Amygdala (tissue), 56 donors: ENCODE results near the gene NFIA.

Experiments used
- DNase-seq, 56 donors: peaks; one replicate each; lab custom pipeline; 2025; lab: John Stamatoyannopoulos, UW

The NFIA gene

DNA sequence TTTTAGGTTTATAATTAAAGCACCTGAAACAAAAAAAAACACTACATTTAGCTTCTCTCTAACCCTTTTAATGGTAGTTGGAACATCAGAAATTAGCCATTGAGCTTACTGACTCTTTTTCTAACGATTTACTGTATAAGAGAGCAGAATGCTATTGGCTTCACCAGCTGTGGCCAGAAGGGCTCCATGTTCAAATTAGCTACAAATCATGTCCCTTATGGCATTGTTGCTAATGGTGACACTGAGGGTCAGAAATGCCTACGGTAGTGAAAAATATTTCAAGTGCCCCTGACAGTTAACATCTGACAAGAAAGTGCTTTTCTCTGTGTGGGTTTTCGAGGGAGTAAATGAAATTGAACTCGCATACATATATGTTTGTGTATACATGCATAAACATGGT lies 232.7 kb downstream of the NFIA start:
- no peak for DNase-seq

DNA sequence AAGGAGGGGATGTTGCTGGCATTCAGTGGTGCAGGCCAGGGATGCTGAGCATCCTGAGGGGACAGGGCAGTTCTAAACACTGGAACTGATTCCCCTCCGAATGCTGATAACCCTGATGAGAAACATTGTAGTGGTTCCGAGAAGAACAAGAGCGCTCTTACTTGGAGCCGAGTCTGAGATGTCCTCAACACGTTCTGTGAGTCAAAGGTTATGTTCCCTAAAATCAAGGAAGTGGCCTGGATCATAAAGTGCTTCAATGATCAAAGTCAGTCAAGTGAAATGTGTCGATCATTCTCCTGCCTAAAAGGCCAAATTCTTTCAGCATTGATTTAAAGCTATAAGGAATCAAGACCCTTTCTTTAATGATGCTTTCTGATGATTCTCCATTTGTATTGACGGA lies 234.1 kb downstream of the NFIA start:
- DNase-seq = no peak

DNA sequence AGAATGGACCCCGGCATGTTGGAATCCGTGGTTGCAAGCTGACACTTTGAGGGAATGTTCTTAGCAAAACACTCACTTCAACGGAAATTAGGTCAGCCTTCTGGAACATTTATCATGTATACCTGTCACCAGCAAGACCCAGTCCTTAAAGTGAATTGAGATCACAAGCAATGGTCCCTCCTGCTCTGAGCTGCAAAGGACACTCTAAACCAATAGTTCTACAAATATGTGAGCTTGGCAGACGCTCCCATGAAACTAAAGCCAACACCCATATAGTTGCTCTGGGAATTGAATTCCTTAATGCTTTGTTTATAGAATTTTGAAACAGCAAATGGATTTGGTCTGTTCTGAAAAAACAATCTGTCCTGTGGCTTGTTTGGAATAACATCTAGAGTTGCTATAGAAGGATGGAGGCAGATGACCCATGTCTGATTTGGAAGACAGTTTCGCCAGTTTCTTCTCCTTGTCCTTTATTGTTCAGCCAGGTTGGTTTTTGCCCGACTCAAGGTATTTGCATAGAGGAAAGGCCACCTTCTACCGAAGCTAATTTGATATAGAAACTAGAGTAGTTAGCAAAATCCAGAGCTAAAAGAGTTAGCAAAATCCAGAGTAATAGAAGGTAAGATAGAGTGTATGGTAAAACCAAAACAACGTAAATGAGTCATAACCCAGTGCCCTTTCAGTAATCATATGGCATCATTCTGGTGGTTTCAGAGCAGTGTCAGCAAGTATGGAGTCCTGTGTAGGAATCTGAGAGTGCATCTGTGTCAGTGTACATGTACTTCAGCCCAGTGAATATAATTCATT lies 236.2 kb downstream of the NFIA start:
- DNase-seq = no peak

DNA sequence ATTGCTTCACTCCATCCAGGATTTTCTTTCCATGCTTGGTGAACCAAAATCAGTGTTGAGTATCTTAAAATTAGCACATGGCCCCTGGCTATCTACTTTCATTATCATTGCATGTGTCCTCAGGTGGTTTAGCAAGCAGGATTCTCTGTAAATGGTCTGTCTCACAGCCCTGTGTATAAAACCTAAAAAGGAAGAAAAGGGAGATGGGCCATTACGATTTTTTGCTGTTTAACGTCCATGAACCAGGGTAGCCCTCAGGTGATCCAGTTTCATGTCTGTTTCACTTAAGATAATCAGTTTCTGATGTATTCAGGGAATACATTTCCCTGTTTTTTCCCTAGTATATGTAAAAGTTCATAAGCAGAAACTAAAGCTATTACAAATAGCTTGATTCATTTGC lies 238.2 kb downstream of the NFIA start:
- DNase-seq = no peak

DNA sequence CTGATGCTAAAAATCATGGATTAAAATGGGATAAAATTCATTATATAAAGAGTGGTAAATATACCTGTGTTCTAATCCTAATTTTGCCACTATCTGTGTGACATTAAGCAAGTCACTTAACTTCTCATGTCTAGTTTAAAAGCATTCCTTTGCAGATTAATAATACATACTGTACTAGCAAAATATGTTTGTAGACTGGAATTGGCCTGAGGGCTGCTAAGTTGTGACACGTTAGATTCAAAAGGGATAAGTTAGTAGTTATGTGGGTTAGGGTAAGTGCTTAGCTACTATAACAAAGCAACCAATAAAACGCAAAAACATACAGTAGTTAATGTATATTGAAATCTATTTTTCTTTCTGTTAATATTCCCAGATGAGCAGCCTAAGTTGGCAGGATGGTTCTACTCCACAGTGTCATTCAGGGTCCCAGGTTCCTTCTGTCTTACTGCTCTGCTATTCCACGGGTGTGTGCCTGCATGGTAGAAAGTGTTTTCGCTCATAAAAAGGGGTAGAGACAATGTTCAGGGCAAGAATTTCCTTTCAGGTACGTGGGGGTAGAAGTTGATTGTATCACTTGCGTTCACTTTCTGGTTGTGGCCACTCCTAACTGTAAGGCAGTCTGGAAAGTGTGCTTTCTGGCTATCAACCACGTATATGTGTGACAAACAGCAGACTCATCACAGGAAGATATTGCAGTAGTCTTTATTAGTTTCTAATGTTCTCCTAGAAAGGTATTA lies 239.8 kb downstream of the NFIA start:
- no peak for DNase-seq

DNA sequence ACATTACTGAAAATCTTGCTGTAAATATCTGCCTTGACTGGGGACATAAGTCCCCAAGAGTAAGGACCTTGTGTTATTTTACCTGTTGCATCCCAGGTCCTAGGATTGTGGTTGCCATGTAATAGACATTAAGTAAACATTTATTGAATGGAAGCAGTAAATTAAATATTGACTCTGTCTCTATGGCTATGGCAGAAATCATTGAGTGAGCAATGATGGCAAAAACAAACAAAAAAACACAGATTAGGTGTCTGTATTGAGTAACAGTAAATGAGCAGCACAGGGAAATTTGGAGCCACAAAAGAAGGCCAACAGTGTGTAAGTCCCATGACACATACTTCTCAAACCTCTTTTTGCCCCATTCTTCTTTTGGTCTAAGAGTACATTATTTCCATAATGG lies 240.4 kb downstream of the NFIA start:
- no peak for DNase-seq

DNA sequence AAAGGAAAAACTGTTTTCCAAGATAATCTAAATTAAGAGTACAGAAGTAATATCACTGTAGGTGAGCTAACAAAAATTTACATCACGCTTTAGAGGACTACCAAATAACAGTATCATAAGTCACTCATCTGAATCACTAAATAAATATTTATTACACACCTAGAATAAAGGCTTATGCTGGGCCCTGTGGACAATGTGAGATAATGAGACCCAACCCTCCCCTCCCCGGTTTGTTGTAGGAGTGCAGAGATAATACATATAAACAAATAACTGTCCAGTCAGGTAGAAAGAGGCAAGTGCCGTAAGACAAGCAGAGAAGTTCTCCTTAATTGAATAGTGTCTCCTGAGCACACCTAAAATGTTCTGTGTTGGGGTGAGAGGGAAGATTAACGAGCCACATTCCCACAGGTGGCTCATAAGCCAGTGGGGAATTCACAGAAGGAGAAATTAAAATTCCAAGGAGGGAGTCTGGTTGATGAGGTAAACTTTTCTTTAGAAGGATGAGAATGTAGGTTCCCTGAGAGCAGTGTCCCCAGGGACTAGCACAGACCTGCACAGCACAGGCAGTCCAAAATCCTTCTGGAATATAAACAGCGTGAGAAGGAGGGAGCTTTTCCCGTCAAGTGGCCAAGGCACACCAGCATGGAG lies 241.4 kb downstream of the NFIA start:
- no peak for DNase-seq

DNA sequence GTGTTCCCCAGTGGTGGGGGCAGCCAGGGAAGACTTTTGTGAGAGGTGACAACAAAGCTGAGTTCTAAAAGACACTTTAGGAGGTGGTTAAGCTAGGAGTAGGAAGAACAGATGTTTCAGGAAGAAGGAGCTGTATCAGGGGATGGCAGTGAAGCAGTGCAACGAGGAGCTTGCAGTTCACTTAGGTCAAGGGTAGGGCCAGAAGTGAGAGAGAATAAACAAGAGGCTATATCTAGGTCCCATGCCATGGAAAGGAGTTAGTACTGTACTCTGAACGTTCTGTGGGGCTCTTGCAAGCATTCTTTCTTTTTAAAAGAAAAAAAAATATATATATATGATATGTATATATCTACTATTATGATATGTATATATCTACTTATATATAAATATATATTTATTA lies 244.4 kb downstream of the NFIA start:
- no peak for DNase-seq

DNA sequence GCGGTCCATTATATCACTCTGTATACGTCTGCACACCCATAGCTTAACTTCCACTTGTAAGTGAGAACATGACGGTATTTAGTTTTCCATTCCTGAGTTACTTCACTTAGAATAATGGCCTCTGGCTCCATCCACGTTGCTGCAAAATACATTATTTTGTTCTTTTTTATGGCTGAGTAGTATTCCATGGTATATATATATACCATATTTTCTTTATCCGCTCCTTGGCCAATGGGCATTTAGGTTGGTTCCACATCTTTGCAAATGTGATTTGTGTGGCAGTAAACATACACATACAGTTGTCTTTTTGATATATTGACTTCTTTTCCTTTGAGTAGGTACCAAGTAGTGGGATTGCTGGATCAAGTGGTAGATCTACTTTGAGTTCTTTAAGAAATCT lies 245.1 kb downstream of the NFIA start:
- DNase-seq = no peak

DNA sequence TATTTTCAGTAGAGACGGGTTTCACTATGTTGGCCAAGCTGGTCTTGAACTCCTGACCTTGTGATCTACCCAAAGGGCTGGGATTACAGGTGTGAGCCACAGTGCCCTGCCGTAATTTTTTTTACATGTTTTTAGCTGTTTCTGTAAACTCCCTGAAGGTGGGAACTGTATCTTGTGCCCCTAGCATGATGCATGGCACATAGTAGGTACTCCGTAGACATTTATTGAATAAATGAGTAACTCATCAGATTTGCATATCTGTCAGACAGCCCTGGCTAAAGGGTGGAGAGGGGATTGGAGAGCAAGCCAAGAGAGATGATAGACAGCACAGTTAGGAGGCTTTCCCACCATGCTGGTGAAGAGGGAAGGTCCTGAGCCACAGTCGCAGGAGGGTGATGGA lies 247.2 kb downstream of the NFIA start:
- no peak for DNase-seq

DNA sequence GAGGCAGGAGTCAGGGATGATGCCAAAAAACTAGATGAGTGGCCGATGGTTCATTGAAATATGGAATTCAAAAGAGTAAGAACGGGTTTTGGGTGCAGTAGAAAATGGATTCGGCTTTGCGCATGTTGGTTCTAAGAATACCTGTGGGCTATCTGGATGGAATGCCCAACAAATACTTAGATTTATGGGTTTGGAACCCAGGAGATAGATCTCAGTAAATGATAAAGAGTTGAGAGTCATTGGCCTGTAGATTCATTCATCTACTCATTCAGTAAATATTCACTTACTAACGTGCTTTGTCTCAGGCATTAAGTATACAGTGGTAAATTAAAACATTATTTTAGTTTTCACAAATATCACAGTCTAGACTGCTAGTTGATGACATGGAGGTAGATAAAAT lies 247.7 kb downstream of the NFIA start:
- DNase-seq = no peak

DNA sequence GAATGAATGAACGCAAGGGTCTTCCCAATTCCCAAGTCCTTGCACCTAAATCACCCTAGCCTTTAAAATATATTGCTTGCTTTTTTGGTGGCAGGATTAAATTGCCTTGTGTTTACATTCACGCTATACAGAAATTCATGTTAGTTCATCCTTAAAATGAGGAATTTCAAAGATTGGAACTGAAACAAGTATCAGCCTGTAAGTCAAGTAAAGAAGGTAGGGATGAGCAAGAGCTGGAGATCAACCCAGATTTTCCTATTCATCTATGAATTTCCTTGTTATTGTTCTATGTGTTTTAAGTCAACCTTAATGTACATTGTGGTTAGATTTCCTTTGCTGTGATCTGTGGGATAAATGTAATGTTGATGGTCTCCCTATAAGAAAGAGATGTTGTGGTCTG lies 248.2 kb downstream of the NFIA start:
- DNase-seq = no peak

DNA sequence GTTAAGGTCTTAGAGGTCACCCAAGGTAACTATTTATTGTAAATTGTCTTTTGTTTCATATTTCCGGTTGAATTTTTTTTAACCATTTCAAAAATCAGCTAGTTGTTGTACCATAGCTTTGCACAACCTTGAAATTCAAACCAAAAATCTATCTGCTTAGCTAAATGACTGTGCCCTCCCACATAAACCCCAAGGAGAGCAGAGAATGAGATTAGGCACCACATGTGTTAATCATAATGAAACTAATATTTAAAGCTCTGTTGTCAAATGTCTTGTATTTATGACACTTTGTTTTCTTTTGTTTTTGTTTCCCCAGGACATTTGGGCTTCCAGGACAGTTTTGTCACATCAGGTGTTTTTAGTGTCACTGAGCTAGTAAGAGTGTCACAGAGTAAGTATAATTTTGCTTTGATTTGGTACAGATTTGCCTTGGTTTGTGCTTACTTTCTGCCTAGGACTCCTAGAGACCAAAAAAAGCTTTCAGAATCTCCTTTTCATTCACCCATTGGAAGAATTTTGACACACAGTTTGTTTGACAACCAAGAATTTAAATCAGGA lies 249.9 kb downstream of the NFIA start:
- DNase-seq = no peak

DNA sequence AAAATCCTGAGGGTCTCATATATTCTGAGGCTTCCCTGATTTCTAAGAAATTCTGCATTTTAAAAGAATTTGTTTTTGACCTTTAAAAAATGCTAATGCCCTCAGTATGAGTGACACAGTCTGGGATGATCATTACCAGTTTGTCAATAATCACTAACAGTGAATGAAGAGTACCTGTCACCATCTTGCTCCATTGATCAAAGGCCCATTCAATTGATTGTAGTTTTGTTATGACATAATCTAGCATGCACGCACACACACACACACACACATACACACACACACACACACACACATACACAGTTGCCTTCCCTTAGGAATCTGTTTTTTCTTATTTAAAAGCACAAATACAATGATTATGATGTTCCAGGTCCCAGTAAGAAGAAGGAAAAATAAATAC lies 250.4 kb downstream of the NFIA start:
- no peak for DNase-seq

DNA sequence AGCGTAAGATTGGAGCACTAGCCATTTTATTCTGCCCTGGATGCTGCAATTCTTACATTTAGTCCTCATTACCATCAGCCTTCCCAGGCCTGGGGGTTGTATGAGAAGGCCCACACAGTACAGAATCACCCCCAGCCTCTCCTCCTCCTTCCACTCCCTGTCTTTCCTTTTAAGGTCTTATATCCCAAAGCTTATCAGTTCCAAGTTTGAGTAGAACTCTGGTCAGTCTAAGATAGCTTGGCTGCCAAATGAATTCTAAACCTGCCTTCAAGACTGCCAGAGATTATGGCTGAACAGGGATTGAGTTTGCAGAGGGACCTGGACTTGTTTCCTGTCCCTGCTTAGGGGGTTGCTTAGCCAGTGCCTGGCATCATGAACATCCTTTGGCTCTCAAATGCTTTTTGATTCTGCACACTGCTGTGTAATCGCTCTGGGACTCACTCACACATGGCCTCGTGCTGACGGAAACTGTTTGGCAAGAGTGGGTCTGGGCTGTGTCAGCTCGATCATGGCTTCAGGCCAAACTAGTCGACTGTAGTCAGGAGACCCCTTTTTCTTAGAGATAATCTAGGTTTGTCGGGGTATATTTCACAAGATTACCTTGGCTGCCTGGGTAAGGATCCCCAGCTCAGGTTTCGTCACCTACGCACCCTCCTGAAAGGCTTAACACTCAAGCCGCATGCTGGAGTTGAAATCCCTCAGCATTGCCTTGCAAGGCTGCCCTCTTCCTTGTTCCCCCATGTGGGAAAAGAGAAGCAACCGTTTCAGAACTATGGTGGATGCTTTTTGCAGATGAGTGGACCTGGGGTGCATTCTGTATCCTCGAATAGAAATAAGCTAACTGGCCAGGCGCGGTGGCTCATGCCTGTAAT lies 252.6 kb downstream of the NFIA start:
- peak in 13 of 56 donors; percentile 3 to 48 (median 12) for DNase-seq

DNA sequence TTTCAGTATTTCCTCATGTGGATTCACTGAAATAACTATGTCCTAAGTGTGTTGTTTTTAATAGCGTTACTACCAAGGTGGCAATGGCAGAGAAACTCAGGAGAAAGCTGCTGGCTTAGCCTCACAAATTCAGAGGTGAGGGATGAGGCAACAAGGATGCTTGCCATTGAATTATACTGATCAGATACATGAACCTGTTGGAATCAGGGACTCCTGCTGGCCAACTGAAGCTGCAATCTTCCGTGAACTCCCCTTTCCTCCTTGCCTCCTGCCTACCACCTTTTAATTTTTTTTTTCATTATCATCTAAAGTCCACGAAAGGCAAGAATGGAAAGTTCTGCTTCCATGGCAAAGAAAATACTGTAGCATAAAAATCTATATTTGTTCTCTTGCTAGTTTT lies 254.7 kb downstream of the NFIA start:
- no peak for DNase-seq

DNA sequence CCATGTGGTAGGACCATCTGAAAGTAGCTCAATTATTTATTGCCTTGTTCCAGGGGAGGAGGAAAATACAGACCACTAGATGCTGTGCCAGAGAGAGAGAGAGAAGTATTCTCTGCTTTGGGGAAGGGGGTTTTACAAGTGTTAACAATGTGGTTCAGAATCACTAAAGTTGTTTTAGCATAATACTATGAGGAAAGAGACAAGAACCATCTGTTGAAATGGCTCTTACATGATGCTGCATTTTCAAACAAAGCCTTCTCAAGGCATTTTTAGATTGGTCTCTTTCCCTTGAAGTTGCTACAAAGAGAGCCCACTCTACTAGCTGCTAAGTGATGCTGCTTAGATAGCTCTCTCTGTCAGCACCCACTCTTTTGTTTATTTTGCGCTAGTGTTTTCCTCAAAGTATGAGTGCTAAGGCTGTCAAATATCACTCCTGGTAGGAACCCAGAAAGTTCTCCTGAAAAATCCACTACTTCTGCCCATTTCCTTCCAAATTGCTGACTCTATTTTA lies 255.1 kb downstream of the NFIA start:
- DNase-seq = no peak

DNA sequence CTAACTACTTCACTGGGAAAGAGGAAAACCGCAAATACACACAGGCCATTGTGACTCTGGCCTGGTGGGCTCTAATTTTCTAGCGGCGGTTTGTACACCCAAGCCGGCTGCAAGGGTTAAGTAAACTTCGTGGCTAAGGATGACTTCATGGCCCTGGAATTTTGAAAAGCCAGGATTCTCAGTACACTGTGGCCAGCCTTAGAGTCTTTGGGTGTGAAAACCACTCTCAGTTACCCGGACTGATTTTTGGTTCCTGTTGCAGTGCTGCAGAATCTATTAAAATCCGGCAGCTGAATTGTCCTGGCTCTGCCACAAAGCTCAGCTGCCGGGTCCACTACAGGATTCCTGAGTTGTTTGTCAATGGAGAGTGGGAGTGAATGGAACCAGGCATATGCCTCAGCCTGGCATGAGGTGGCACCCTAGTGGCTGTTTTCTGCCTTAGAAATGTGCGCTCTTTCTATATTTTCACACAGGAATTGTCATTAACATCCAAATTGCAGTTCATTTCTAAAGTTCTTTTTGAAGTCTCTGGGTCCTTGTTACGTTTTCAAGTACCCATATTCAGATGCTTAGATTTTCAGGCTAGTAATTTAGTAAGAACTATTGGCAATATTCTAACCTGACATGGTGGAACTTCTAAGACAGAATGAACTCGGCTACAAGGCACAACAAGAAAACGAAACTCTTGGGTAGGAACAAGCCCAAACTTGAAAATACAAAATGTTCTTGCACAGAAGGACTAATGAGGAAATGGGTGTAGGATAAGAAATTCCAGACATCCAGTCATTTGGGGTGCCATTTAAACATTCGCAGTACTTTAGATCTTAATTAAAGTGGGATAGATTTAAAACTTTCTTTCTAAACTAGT lies 255.9 kb downstream of the NFIA start:
- DNase-seq = peak in 52 of 56 donors; percentile 27 to 89 (median 68)

DNA sequence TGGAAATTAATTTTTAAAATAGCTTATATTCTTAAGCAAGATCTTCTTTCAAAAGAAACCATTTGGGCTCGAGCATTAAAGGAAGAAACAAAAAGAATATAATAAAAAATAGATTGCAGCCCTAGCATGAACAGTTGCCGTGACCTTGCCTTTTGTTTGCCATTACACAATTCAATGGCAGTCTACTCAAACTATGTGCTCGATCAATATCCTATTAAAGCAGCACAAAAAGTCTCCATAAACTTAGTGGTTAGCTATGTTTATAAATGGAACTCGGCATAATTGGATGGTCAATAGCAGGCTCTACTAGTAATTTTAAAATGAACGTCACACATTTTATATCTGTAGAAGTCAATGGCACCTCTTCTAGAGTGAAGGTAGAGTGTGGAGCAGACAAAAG lies 256.5 kb downstream of the NFIA start:
- DNase-seq = no peak
